Stimulated activated CD8-positive, alpha-beta memory T cell treated with anti-CD3 and anti-CD28 coated beads, Interleukin-12 subunit alpha, Interleukin-12 subunit beta, amount 100 ng/mL, for 1 hour (primary cell): Measurements from ENCODE around the gene KRTDAP.

Source experiments
- DNase-seq: peaks from one replicate; pipeline ENCODE4 v3.0.0-alpha.2; 2020; ENCODE audit warnings: low read depth

The KRTDAP gene

DNA sequence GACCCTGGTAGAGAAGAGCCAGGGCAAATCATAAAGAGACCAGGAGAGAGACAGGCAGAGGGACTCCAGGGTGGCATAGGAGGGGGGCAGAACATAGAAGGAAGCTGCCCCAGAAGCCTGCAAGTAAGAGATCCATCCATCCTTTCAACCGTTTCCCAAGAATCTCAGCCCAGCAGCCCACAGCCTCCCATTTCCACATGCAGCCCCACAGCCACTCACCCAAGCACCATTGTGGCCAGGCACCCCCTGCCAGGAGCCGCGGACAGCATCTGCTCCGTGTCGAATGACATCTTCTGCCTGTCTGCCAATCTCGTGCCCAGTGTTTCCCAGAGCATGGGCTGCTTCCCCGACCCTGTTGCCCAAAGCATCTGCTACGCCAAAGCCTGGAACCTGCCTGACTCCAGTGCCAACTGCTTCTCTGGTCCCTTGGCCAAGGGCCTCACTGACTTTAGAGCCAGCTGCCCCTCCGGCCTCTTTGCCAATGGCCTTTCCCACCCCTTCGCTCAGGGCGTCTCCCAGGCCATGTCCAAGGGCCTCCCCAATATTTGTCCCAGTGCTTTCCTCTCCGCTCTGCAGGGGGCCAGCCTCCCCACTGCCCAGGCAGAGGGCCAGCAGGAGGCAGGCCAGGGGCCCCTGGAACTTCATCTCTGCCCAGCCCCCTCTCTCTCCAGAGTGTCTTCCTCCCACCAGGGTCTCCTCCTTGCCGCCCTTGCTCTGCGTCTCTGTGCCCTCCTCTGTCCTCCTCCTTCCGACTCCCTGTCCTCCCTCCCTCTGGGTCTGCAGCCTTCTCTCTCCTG, 22.8 kb upstream of the KRTDAP start:
- DNase-seq = no peak

DNA sequence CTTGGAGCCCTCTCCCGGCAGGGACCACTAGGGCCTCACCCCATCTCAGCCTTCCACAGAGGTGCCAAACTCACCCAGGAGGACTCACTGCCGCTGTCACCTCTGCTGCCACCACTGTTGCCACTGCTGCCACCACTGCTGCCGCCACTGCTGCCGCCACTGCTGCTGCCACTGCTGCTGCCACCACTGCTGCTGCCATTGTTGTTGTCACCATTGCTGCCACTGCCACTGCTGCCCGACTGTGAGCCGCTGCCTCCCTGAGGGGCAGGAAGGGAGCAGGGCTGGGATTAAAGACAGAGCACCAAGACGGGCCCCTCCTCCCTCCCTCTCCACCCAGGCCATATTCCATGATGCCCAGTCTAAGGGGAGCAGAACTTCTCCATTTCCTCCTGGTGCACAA, 21.1 kb upstream of the KRTDAP start:
- no peak for DNase-seq

DNA sequence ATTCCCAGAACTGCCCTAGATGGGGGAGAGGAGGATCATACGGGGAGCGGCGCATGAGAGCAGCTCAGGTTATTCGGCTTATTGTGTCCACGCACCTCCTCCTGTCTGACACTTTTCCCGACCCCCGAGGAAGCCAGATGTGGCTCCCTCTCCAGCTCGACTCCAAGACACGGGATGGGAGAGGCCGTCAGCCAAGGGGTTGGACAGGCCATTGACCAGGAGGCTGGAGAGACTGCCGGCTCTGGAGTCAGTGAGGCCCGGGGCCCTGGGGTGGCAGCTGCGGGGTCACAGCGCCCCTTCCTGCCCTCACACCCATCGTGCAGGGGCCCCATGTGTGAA, 20.3 kb upstream of the KRTDAP start:
- DNase-seq = no peak

DNA sequence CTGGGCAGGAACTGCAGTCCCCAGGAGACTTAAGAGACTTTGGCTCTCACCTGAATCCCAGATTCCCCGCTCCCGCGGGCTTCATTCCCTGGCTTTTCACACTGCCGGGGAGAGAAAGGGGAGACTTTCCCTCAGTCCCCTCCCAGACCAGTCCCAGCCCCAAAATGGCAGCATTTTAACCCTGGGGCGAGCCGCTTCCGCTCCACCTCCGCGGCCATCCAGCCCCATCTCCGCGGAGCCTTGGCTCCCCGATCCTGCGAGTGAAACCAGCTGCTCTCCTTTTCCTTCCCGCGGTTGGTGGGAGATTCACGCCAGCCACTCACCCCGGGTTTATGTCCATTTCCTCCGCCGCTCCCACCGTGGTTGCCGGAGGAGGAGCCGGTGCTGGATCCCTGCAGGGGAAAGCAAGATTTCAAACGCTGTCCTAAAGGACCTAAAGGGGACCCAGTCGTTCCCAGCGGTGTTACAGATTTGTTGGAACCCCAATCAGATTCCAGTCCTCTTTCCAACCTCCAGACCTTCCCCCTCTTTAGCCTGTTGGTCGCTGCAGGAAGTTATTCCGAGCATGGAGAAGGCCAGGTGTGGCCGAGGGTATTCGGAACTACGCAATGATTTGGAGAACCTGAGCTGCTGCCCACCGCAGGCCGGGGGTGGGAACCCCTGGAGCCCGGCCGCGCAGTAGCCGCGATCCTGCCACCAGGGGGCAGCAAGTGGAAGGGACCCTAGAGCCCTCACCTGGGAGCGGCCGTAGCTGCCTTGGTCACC, 19.8 kb upstream of the KRTDAP start:
- DNase-seq = peak; percentile 61

DNA sequence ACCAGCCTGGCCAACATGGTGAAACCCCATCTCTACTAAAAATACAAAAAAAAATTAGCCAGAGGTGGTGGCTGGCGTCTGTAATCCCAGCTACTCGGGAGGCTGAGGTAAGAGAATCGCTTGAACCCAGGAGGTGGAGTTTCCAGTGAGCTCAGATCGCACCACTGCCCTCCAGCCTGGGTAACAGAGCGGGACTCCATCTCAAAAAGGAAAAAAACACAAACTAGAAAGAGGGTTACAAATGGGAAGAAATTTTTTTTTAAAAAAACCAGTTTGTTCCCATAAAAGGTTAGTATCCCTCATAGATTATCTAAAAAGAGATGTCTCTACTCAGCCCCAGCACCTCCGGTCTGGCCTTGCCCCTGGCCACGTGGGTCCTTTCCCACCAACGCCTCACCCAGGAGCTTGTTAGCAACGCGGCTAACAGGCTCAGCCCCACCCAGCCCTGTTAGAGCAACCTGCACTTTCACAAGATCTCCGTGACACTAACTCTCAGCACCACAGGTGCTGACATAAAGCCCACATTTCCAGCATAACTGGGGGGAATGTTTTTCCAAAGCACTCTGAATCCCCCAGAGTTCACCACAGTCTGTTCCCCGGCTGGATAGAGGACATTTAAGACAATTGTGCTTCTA, 18.9 kb upstream of the KRTDAP start:
- DNase-seq = peak; percentile 11

DNA sequence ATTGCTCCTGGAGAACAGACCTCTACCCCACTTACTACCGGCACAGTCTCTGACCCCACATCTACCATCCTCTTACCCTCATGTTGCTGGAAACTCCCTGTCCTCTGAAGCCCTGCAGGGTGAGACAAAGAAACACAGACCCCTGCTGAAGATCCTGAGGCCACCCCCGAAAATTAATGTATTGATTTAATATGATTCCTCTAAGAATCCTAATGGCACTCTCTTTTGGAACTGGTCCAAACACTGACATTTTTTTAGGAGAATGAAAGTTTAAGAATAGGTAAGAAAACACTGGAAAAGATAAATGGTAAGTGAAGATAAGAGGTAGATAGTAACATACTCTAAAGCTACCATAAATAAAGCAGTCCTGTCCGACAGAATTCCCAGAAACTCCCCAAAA, 17.9 kb upstream of the KRTDAP start:
- DNase-seq = no peak

DNA sequence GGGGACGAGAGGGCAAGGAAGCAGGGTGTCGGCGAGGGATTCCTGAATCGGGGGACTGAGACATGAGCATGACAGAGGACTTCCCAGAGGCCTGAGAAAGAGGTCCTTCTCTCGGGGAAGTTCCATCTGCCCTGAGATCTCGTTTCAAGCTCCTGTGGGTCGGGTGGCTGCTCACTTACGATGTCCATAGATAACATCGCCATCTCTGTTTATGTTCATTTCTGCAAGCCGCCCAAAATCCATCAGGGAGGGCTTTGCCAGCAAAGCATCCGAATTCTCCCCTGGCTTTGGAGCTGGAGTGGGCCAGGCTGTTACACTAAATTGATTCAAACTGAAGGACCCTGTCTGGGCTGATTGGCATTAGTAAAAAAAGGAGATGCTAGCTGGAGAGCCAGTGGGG, 17.3 kb upstream of the KRTDAP start:
- no peak for DNase-seq

DNA sequence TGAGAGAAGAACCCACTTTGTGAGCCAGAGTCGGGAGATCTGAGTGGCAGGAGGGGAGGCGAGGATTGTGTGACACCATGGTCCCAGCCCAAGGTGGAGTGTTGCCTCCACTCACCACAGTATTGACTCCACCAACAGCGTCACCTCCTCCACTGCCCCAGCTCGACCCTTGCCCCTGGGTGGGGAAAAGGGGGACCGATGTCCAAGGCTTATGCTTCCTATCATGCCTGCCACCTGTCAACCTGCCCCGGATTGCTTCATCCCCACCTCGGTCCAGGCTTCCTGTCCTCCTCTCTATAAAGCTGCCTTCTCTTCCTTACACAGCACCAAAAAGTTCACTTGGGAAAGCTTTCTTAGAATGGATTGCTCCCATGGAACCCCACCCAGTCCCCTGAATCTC, 15.7 kb upstream of the KRTDAP start:
- no peak for DNase-seq

DNA sequence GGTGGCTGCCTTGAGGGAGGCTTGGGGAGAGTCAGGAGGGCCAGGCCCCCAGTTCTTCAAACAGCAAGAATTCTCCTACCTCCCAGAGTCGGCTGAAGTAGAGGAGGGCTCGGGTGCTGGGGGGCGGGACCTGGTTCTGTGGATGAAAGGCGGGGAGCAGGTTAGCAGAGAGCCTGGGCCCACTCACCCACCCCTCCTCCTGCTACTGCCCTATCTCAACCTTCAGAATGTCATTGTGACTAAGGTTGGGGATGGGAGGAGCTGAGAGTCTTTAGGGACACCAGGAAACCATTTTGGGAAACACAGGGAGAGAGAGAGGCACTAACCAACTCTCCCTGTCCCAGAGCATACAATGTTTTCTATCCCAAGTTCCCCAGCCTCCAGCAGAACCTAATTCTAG, 12.5 kb upstream of the KRTDAP start:
- no peak for DNase-seq

DNA sequence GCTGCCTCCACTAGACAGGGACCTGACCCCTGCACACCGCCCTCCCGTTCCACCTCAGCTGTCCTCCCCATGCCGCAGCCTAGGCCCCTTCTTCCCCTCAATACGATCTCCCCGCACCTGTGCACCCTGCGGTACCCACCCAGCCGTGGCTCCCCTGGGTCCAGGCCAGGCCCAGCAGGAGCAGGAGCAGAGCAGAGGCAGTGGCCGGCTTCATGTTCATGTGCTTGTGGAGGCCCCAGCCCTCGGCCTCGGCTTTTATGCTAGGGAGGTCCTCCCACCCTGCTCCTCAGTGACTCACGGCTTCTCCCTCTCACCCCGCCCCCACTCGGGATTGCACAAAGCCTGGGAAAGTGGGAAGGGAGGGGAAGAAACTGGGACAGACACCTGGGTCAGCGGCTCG, 11.4 kb upstream of the KRTDAP start:
- DNase-seq = no peak

DNA sequence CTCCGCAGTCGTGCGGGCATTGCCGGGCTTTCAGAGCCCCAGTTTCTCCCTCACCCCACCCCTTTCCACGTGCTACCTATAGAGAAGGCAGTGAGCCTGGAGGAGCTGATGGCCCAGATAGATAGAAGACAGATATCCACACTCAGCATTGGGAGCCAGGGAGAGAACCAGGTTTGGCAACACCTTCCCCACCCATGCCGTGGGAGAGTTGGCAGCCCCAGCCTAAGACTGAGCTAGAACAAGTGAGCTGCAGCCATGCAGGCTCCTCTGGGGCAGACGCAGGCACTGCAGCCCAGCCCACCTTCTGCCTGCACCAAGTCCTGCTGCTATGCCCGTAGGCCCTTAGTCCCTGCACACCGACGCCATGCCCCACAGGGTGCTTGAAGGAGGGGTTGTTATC, 10.3 kb upstream of the KRTDAP start:
- DNase-seq = no peak

DNA sequence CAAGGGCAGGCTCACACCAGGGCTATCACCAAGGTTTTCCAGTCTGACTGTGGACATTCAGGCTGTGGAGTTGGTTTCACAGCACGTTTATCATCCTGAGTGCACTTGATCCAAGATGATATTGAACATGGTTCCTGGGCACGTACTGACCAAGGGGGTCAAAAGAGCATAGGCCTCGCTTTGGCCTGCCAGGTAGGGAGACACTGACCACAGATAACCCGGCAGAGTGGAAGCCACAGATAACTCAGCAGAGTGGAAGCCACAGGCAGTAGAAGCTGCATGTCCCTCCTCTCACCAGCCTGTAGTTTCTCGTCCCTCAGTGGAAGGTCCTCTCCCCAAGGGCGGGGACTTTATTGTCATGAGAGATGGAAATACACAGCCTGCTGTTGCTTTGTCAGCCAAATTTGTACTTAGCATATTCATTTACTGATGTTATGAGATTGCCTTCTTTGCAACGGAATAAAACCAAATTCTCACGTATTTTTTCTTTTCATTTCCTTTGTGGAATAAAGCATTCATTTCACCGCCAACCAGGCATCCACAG, 8.8 kb upstream of the KRTDAP start:
- DNase-seq = no peak

DNA sequence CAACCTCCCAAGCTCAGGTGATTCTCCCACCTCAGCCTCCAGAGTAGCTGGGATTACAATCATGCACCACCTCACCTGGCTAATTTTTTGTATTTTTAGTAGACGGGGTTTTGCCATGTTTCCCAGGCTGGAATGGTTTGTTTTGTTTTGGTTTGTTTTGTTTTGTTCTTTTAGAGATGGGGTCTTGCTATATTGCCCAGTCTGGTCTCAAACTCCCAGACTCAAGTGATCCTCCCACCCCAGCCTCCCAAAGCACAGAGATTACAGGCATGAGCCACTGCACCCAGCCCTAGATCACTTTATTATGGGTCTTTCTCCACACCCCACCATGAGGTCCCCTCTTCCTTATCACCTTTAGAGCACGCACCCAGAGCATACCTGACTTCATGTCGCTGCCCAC, 8.0 kb upstream of the KRTDAP start:
- DNase-seq = no peak

DNA sequence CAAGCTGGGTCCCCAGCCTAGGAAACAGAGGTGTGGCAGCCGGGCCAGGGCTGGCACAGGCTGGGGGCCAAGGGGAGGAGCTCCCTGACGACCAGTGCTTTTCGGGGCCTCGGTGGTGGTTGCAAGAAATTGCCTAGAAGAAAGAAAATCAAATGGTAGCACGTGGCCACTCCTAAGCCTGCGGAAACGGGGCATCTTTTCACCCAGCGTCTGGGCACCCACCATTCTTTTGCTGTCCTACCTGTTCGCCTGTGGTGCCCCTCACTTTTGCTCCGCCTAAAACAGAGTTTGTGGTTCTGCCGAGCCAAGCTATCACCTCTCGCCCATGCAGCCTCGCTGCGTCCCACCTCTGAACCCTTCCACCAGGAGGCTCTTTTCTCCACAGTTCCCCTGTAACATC, 7.1 kb upstream of the KRTDAP start:
- DNase-seq = no peak

DNA sequence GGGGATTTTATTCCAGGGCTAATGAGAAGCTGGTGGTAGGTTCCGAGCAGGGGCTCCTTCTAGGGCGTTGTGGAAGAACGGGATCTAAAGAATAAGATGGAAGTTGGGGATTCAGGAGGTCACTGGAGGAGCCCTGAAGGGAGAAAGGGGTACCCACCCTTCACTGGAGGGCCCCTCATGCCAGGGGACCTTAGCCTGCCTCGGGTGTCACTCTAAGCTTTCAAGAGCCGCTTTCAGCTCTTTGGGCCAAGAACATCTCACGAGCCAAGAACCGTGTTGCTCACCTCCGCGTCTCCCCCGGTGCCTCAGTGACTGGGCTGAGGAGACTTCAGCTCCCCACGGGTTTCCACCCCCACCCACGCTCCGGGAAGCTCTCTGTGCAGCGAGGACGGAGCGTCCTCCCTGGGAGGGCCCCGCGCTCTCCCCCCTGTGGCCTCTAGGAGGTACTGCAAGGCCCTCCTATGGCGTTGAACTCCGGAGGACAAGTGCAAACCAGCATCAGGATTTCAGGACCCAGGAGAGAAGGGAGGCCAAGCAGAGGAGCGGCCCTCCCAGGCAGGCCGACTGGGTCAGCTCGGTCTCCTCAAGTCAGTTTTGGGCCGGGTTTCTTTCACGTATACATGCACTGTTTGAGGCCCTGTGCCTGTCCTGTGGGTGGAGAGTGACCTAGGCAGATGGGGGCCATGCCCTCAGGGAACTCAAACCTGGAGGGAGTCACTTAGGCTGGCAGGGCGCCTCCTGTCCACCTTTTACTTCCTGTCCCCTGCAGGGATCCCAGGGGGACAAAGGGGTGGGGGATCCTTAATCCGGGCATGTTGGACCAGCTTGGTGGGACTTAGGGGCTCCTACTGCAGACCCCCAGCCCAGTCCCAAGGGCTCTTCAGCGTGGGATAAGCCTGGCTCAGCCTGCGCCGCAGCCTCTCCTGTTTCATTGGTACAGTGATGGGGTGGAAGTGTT, 5.1 kb upstream of the KRTDAP start:
- DNase-seq = peak; percentile 49

DNA sequence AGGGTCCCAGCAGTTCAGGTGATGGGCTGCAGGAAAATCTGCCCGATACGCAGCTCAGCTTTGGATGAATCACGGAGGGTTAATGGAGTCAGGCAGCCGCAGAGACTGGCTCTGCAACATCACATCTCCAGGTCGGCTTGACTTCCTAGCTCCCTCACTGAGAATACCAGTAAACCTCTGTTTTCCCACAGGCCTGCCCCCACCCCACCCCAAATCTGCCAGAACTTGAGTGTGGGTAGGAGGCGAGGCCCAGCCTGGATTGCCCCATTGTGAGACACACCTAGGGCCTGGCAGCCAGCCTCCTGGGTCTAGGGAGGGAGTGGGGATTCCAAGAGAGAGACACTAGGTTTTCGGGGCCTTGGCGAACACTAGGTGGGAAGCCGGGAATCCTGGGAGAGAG, 3.7 kb upstream of the KRTDAP start:
- no peak for DNase-seq

DNA sequence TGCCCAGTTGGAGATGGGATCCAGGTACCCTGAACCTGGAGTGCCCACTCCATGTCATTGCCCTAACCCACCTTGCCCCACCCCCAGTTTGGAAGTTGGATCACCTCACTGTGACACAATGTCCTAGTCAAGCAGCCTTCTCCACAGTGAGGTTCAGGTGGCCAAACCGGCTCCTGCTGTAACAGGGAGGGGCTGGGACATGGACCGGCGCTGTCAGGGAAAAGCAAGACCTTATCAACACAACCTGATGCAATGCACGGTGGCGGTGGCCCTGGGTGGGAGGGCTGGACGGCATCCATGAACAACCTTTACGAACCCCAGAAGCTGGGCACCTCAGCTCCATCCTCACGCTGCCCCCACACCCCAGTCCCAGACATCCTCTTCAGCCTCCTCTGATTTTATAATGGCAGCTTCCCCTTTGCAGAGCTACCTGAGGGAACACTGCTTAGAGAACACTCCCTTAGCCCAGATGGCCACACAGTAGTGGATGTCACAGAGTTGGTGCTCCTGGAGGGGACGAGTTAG, 1.6 kb upstream of the KRTDAP start:
- DNase-seq = no peak

DNA sequence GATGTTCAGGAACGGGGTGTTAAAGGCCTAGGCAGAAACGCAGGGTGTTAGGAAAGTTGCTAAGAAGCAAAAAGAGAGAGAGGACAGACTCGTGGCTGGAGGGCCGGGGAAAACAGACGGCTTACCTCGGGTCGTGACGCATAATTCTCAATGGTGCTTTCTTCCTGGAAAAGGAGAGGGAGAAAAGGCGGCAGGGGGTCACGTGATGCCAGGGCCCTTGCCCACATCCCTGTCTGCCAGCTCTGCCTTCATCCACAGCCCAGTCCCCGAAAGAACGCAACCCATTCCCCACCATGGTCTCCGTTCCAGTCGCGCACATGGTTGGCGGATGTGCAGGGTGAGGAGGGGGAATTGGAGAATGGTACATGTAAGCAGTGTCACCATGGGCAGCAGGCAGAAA, 1.6 kb downstream of the KRTDAP start:
- DNase-seq = no peak

DNA sequence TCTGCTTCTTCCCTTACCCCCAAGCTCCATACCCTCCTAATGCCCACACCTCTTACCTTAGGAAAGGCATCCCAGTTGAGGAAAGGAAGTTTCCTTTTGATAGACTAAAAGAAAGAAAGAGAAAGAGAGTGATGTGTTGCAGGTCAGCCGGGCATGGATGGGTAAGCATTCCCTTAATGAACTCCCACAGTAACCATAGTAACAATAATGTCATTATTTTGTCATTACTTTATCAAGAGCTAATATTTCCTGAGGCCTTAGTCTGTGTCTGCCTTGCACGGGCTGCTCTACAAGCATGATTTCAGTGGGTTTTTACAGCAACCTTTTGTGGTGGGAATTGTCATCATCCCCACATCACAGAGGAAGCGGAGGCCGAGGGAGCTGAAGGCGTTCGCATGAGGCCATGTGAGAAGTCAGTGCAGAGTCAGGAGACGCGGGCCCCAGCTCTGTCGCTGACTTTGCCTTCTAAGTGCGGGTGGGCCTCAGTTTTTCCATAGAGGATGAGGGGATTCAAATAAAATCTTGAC, 2.5 kb downstream of the KRTDAP start:
- DNase-seq = no peak

DNA sequence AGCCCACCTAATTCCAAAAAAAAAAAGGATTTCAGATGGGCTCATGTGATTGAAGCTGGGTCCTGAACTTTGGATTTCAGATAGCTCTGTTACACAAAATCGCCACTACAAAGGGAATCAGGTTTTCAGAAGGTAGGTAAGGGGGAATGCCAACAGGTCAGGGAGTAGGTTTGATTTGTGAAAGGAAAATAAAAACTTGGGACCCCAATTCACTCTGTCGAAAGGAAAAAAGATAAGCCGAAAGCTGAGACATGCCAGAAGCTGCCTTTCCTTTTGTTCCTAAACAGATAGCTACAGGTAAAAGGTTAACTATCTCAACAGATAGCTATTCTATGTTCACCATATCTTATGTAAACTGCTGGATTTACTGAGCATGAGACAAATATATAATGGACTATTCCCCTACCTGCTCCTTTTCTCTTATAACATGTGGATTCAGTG, 4.0 kb downstream of the KRTDAP start:
- no peak for DNase-seq
